ENCODE results near the gene HIVEP3. TPM values are rescaled to one million over a fixed set of nuclear protein-coding genes. Genes with fewer than 3 reads are reported as not detected.

The HIVEP3 gene
- total and polyA plus RNA-seq, 2 of the 13 experiments (the other 11 are each of a cell fraction or from before 2014, with no cell fraction given) = 0.05 TPM; not detected in 1

GRCh38 chr1:41535716-41536115 is 383.0 kb downstream of the HIVEP3 start (continued):
- TF ChIP-seq ZNF280B (CRISPR knock-in tag; IDR thresholded peaks at IDR 0.05; ENCODE audit: borderline replicate concordance) (no peak), NR3C1 (CRISPR knock-in tag; IDR thresholded peaks at IDR 0.05) (no peak), FOXJ3 (CRISPR knock-in tag; IDR thresholded peaks at IDR 0.05; ENCODE audit: borderline replicate concordance) (no peak), ADNP (CRISPR knock-in tag; IDR thresholded peaks at IDR 0.05) (no peak), ZFYVE20 (CRISPR knock-in tag; IDR thresholded peaks at IDR 0.05; ENCODE audit: borderline replicate concordance, low read depth) (no peak), CERS6 (CRISPR knock-in tag; IDR thresholded peaks at IDR 0.05) (no peak)

- POLR2A ChIA-PET = no interaction called here
- FAIRE-seq = no peak
- in situ Hi-C loops (cut with HindIII; ENCODE audit: extremely low pct_ligation_motif_present, low pct_unique_long_range_greater_than_20kb) (no loop called here), intact Hi-C loops (cut with micrococcal nuclease; ENCODE audit: unreplicated experiment) (no loop called here)
- no peaks in the 10 kb centered on the region for H3K9me3 ChIP-seq (ENCODE audit: low read length)
- ATAC-seq = no peak
- BruUV-seq (replicated peaks) = no TSS peak
- no peaks in the 10 kb centered on the region for H3K4me1 ChIP-seq (ENCODE audit: insufficient read depth, low read length)
- H3K79me2 ChIP-seq (ENCODE audit: insufficient read depth, low read length) = no peaks in the 10 kb centered on the region
- no peak overlapping the region for H3K27ac ChIP-seq (ENCODE audit: extremely low read length, insufficient read depth, low read length)
- CTCF ChIA-PET (ENCODE audit: low intra/inter-chr PET ratio, low total read pairs) = no interaction called here
- peaks cover 8 to 50% of the 10 kb centered on the region in 2 experiments; a peak in 4 of 5 replicates for H3K27me3 ChIP-seq (ENCODE audit: control insufficient read depth in 1 of 2, insufficient read depth in 2 of 2, low read length in 2 of 2)
- no peak overlapping the region for H3K4me3 ChIP-seq (replicated peaks in 1 of 3; ENCODE audit: insufficient read depth in 1 of 3, low read depth in 2 of 3, low read length in 3 of 3)
- no peak overlapping the region for H3K4me2 ChIP-seq (ENCODE audit: low read depth, low read length)
- no peaks in the 10 kb centered on the region for H4K20me1 ChIP-seq (ENCODE audit: insufficient read depth, low read length)
- H2AFZ ChIP-seq (ENCODE audit: low read length) = no peak overlapping the region
- no peak for DNase-seq (ENCODE audit: low spot score)
- no peak overlapping the region for H3K9ac ChIP-seq (ENCODE audit: insufficient read depth, low read depth, low read length)
- H3K36me3 ChIP-seq (replicated peaks in 1 of 2; ENCODE audit: control insufficient read depth in 1 of 2, insufficient read depth in 2 of 2, low read length in 2 of 2) = no peaks in the 10 kb centered on the region
- WGBS (ENCODE audit: low lambda C conversion rate) = 15% methylated on average over 6 of the region's 6 CpGs
- no peak for TF ChIP-seq RBM39 (IDR thresholded peaks at IDR 0.05; ENCODE audit: low read depth, low read length, poor library complexity, severe bottlenecking)
- TF ChIP-seq GZF1 (CRISPR knock-in tag; IDR thresholded peaks at IDR 0.05) = no peak
- no peak for TF ChIP-seq NCOA5 (CRISPR knock-in tag; IDR thresholded peaks at IDR 0.05)
- no peak for TF ChIP-seq ZNF235 (CRISPR knock-in tag; IDR thresholded peaks at IDR 0.05; ENCODE audit: borderline replicate concordance)
- TF ChIP-seq CREBL2 (CRISPR knock-in tag; IDR thresholded peaks at IDR 0.05; ENCODE audit: borderline replicate concordance) = no peak
- TF ChIP-seq CREB1 (IDR thresholded peaks at IDR 0.05) = no peak
- TF ChIP-seq CREB1 (CRISPR knock-in tag; IDR thresholded peaks at IDR 0.05) = no peak
- TF ChIP-seq ZNF619 (CRISPR knock-in tag; IDR thresholded peaks at IDR 0.05) = no peak
- TF ChIP-seq PRPF4 (IDR thresholded peaks at IDR 0.05; ENCODE audit: low read depth, low read length, poor library complexity, severe bottlenecking) = no peak
- TF ChIP-seq FOXM1 (CRISPR knock-in tag; IDR thresholded peaks at IDR 0.05) = no peak
- no peak for TF ChIP-seq DMTF1 (CRISPR knock-in tag; IDR thresholded peaks at IDR 0.05)
- TF ChIP-seq SNAI1 (CRISPR knock-in tag; IDR thresholded peaks at IDR 0.05; ENCODE audit: borderline replicate concordance) = no peak
- TF ChIP-seq ZNF546 (CRISPR knock-in tag; conservative IDR thresholded peaks at IDR 0.05) = no peak
- no peak for TF ChIP-seq TOPORS (CRISPR knock-in tag; IDR thresholded peaks at IDR 0.05)
These were observed 383.4 kb downstream of the HIVEP3 start for GRCh38 chr1:41535276-41535675.

Data from HepG2 (cell line).